NCI-H2171 (cell line): ENCODE data around the gene RAB40B.
"Not testable (repeated sequence)": the region's sequence is repeated elsewhere in the genome, so short reads cannot be mapped to it uniquely, and the experiment has no call there.

Experiments used
- DNase-seq: peaks from one replicate; lab custom pipeline; 2025; lab: John Stamatoyannopoulos, UW

Gene RAB40B, protein sequence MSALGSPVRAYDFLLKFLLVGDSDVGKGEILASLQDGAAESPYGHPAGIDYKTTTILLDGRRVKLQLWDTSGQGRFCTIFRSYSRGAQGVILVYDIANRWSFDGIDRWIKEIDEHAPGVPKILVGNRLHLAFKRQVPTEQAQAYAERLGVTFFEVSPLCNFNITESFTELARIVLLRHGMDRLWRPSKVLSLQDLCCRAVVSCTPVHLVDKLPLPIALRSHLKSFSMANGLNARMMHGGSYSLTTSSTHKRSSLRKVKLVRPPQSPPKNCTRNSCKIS

DNA sequence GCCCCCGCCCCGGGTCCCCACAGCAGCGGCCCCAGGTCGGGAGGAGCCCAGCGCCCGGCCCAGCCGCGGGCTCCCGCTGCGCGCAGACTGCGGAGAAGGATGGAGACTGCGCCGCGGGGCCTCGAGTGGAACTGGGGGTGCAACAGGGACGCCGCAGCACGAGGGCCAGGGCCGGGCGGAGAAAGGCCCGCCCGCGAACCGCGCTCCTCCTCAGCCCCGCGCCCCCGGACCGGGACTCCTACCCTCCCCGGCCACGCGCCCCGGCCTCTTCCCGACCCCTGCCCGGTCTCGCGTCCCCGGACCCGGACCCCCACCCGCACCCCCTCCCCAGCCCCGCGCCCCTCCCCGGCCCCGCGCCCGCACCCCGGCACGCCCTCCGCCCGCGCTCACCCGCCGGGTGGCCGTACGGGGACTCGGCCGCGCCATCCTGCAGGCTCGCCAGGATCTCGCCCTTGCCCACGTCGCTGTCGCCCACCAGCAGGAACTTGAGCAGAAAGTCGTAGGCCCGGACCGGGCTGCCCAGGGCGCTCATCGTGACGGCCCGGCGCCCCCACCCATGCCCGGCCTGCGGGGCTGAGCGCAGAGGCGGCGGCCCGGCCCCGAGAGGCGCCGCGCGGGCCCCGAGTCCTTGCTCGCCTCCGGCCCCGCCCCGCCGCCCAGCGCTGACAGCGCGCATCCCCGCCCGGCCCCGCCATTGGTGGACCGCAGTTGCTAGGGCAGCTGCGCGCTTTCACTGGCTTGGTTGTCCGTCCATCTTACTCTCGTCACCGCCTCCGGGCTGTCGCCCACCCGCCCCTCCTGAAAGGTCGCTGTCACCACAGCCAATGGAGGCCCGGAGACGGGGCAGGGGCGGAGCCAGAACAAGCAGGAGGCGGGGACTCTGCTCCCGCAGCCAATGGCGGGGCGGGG, at the start of gene RAB40B:
Gene RAB40B, minus strand, starts transcription at position 634 of the 909 bp plus-strand sequence. Its CDS starts 102 bp downstream, at position 532.
- peak; percentile 97 for DNase-seq

DNA sequence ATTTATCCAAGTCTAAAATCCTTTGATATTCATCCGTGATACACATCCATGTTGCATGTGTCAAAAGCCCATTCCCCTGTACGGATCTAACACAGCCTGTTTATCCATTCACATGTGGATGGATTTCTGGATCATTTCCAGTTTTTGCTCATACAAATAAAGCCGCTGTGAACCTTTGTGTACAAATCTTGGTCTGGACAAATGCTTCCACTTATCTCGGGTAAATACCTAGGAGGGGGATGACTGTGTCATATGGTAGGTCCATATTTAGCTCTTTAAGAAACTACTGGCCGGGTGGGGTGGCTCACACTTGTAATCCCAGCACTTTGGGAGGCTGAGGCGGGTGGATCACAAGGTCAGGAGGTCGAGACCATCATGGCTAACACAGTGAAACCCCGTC, 47.0 kb upstream of the RAB40B start:
- DNase-seq = no peak

DNA sequence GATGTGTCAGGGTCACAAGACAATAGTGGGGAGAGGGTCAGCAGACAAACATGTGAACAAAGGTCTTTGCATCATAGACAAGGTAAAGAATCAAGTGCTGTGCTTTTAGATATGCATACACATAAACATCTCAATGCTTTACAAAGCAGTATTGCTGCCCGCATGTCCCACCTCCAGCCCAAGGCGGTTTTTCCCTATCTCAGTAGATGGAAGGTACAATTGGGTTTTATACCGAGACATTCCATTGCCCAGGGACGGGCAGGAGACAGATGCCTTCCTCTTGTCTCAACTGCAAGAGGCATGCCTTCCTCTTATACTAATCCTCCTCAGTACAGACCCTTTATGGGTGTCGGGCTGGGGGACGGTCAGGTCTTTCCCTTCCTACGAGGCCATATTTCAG, 46.2 kb upstream of the RAB40B start:
- not testable (repeated sequence) for DNase-seq

GRCh38 chr17:82743344-82744219, 45.1 kb upstream of the RAB40B start:
- DNase-seq = no peak

DNA sequence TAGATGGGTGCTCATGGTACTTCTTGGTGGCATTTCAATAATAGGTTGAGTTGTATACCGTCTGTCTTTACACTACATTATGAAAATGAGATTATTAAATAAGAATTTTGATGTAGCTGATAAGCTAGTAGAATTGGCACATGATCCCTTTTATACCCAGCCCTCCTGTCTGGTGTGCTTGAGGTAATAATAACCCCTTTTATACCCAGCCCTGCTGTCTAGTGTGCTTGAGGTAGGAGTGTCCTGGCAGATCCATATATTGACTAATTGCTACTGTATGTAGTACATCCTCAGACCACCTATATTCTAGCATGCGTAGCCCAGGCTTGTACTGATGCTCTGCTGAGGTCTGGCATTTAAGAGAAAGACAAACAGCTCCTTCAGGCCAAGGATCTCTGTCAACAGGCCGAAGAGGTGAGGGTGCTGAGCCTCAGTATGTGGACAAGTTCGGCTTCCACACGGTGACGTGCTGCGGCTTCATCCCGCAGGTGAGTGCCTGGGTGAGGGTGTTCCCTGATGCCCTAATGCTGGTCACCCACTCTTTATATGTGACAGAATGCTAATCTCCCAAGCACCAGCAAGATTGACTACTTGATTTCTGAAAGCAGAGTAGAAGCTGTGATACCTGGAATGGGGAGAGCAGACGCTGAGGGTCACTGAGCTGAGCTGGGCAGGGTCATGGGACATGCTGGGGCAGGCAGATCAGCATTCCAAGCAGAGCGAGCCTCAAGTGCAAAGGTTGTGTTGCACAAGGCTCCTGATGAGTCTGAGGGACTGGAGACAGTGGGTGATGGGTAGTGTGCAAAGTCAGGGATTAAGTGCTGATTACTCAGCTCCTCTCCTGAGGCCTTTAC, 42.6 kb upstream of the RAB40B start:
- DNase-seq = no peak

DNA sequence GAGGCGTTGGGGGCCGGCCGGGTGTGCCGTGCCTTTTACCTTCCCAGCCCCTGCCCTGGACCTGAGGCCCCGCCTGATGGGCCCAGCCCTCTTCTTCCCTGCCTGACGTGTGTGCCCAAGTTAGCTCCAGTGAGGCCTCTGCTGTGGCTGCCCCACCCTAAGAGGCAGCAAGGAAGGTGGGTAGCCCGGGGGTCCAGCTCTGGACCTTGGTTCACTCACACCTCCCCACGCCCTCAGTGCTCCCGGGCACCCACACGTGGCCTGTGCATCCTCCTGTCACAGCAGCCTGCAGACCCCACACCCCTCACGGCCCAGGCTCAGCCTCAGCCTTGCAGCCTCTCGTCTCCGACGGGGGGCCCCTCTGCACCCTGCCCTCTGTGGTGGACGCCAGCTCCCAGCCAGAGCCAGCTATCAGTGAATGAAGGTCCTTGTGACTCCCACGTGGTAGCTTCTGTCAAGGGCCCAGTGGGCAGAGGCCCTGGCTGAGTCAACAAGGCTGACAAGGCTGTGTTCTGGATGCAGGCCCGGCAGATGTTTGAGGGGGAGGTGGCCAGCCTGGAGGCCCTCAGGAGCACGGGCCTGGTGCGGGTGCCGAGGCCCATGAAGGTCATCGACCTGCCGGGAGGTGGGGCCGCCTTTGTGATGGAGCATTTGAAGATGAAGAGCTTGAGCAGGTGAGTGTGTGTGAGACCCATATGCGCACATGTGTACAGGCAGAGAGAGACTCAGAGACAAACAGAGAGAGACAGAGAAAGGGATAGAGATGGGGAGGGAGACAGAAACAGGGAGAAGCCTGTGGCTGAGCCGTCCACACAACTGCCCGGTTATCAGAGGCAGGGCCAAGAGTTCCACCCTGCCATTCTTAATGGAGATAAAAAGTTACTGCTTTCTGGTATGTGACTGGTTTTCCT, 39.7 kb upstream of the RAB40B start:
- DNase-seq = no peak

GRCh38 chr17:82736511-82737185, 38.1 kb upstream of the RAB40B start:
- DNase-seq = no peak

- DNase-seq = peak; percentile 54
Measured at GRCh38 chr17:82734987-82735866, 36.7 kb upstream of the RAB40B start, which contains the start of gene FN3K. Gene FN3K (plus strand): TSS chr17:82735615. CDS start chr17:82735637, 22 bp downstream.

DNA sequence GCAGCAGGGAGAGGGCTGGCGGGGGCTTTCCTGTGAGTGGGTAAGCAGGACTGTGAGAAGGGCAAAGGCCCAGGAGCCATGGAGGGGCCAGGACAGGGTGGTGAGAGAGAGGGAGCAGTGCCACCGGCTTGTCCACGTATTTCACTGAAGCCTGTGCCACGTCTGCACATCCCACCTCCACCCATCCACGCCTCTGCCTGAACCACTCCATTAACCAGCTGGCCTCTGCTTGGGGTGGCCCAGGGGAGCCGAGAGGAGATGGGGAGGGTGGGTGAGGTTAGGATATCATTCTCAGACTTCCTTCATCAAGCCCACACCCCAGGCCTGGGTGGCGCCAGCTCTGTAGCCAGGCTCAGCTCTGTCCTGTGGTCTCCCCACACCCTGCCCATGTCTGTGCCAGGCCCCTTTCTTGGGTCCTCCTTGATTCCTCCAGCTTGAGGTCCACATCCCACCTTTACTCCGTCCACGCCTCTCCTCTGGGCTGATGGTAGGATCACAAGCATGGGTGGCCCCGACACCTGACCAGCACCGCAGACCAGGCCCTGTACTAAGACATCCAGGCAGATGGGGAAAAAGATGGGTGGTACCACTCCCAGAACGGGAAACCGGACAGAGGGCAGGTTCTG, 33.7 kb upstream of the RAB40B start:
- DNase-seq = no peak

GRCh38 chr17:82729479-82730260, 31.2 kb upstream of the RAB40B start:
- no peak for DNase-seq

DNA sequence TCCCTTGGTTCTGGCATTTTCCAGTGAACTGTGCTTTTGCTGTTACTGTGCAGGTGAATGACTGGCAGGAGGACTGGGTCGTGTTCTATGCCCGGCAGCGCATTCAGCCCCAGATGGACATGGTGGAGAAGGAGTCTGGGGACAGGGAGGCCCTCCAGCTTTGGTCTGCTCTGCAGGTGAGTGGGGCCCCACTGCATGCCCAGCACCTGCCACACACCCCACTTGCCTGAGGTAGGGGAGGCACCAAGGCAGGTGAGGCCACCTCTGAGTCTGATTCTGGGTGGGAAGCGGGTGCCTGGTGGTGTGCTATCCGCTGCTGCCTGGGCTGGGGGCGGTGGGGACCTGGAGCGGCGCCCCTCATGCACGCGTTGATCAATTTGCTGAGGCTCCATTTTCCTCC, 27.9 kb upstream of the RAB40B start:
- no peak for DNase-seq

DNA sequence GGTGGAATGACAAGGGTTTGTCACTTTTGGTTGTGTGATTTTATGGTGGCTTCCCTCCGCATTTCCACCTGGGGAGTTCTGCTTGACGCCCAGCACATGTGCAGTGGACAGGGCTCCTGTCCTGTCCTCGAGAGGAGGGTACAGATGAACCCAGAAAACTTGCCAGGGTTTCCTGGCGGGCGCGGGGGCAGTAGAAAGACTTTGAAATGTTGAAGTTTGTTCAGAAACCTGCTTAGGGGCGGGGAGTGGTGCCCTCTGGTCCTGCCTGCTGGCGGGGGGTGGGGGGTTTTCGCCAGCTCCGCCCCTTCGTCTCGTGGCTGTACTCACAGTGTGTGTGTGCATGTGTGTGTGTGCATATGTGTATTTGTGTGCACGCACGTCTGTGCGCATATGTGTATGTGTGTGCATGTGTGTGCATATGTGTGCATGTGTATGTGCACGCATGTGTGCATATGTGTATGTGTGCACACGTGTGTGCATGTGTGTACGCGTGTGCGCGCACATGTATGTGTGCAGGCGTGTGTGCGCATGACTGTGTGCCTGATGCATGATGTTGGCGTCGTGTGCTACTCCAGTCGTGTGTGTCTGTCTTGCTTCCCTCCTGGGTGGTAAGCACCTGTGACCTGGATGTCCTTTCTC, 24.8 kb upstream of the RAB40B start:
- no peak for DNase-seq

DNA sequence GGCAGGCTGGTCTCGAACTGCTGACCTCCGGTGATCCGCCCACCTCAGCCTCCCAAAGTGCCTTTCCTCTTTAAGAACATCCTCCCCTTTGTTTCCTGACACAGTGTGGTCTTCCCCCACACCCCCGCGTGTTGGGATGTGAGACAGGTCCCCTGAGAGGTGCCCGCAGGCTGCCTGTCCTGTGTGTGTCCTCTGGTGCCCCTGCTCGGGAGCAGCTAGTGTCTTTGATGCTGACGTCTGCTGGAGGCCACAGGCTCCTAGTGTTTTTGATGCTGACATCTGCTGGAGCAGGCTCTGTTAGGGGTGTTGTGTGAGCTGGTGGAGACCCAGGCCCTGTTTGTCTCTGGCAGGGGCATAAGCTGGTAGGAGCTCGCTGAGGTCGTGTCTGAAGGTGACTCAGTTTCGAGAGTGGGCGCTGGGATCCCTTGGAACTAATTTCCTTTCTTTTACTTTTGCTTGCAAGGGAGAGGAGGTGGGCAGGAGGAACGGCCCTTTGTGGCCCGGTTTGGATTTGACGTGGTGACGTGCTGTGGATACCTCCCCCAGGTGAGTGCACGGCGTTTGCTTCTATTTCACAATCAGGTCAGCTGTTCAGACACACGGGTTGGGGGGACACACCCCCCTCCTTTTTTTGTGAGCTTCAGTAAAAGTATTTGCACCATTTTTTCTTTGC, 24.0 kb upstream of the RAB40B start:
- DNase-seq = no peak

DNA sequence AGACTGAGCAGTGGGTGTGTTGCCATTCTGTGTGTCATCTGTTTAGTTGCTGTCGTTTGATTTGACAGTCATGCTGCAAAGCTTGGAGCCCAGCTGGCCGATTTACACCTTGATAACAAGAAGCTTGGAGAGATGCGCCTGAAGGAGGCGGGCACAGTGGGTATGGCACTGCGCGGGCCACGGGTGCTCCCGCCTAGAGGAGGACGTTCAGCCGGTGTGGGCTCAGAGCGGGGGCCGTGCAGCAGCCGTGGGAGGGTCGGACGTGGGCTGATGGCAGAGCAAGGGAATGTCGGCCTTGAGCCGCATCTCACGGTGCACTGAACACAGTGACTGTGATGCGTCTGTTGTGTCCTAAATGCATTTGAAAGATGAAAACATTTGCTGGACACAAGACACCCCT, 21.7 kb upstream of the RAB40B start:
- DNase-seq = no peak

- DNase-seq = peak; percentile 6
Measured at GRCh38 chr17:82718986-82719685, 20.6 kb upstream of the RAB40B start.
